Spinal cord (tissue), 10 donors: ENCODE results near the gene EFNA5. TPM values are rescaled to one million over a fixed set of nuclear protein-coding genes. Genes with fewer than 3 reads are reported as not detected.

ENCODE experiments used
- DNase-seq, 6 donors: peaks; one replicate each; pipeline versions ENCODE4 v3.0.0 to v3.0.0-alpha.2; 2013 to 2015; ENCODE audit warnings: low spot score in 6 of 6, low read depth in 4 of 6
- H3K27ac ChIP-seq: one replicate; pipeline ENCODE4 v1.5.1; 2013; ENCODE audit warnings: low read depth, low read length, control low read depth
- H3K27me3 ChIP-seq: one replicate; pipeline ENCODE4 v1.6.1; 2013; ENCODE audit warnings: low read length; ENCODE audit not compliant: control insufficient read depth, insufficient read depth
- H3K36me3 ChIP-seq: one replicate; pipeline ENCODE4 v1.6.1; 2013; ENCODE audit warnings: low read length; ENCODE audit not compliant: control insufficient read depth, insufficient read depth
- H3K4me1 ChIP-seq: one replicate; pipeline ENCODE4 v1.6.1; 2013; ENCODE audit warnings: low read length; ENCODE audit not compliant: control insufficient read depth, insufficient read depth
- H3K4me3 ChIP-seq: one replicate; pipeline ENCODE4 v1.5.1; 2013; ENCODE audit warnings: low read depth, low read length, control low read depth
- H3K9me3 ChIP-seq: one replicate; pipeline ENCODE4 v1.6.1; 2013; ENCODE audit warnings: low read length; ENCODE audit not compliant: control insufficient read depth, insufficient read depth
- WGBS: methylation state at CpG from one replicate; pipeline ENCODE4 v1.1.5; 2013; ENCODE audit warnings: missing lambda C conversion rate; ENCODE audit not compliant: insufficient coverage; 5-methylcytosine and 5-hydroxymethylcytosine counted together
- polyA plus RNA-seq, 2 donors: library from polyadenylated mRNA; unstranded; fragments of 120-200 nt; gene quantifications; one replicate each; pipeline ENCODE4 v1.2.1, GENCODE V29; 2013; ENCODE audit not compliant: insufficient read length in 2 of 2
- total RNA-seq, 2 donors: library from RNA; depleted of rRNA in 1 of 2; stranded (reverse); fragments of 120-200 nt in 1 of 2; fragments of >200 nt in 1 of 2; gene quantifications; one replicate each; pipeline versions ENCODE4 v1.2.3 to v1.2.4, GENCODE V29; 2013 to 2014
- donor health status: healthy.

Gene EFNA5
- total and polyA plus RNA-seq, 4 donors, result 11.7 to 17.7 (median 17.1) TPM

- no peak overlapping the region for H3K4me3 ChIP-seq
- DNase-seq, result peak in 1 of 6 donors; percentile 59
- H3K4me1 ChIP-seq, result no peaks in the 10 kb centered on the region
- no peaks in the 10 kb centered on the region for H3K36me3 ChIP-seq
- H3K27me3 ChIP-seq, result no peaks in the 10 kb centered on the region
- 33% methylated on average over 1 of the region's 6 CpGs for WGBS
- H3K9me3 ChIP-seq, result no peaks in the 10 kb centered on the region
- H3K27ac ChIP-seq, result no peak overlapping the region
Observed at GRCh38 chr5:107519900-107520354, 150.8 kb downstream of the EFNA5 start.

- no peaks in the 10 kb centered on the region for H3K36me3 ChIP-seq
- H3K9me3 ChIP-seq, result no peaks in the 10 kb centered on the region
- no CpG with 5 or more reads among the region's 2 CpGs for WGBS
- no peak overlapping the region for H3K27ac ChIP-seq
- H3K4me1 ChIP-seq, result no peaks in the 10 kb centered on the region
- no peaks in the 10 kb centered on the region for H3K27me3 ChIP-seq
- DNase-seq, result no peak
- no peak overlapping the region for H3K4me3 ChIP-seq
Observed at GRCh38 chr5:107518616-107519015, 152.1 kb downstream of the EFNA5 start.

GRCh38 chr5:107518190-107518589 lies 152.5 kb downstream of the EFNA5 start:
- Histone ChIP-seq H3K27me3 (no peaks in the 10 kb centered on the region), H3K4me1 (no peaks in the 10 kb centered on the region), H3K27ac (no peak overlapping the region), H3K9me3 (no peaks in the 10 kb centered on the region), H3K36me3 (no peaks in the 10 kb centered on the region), H3K4me3 (no peak overlapping the region)
- WGBS, result 38% methylated on average over 5 of the region's 6 CpGs
- DNase-seq, result no peak

GRCh38 chr5:107517185-107518033 lies 153.3 kb downstream of the EFNA5 start:
- no peak overlapping the region for H3K27ac ChIP-seq
- no peaks in the 10 kb centered on the region for H3K9me3 ChIP-seq
- H3K4me1 ChIP-seq, result peaks cover 3% of the 10 kb centered on the region
- no peaks in the 10 kb centered on the region for H3K36me3 ChIP-seq
- no peaks in the 10 kb centered on the region for H3K27me3 ChIP-seq
- no peak overlapping the region for H3K4me3 ChIP-seq
- no peak for DNase-seq
- no CpG with 5 or more reads among the region's 10 CpGs for WGBS

GRCh38 chr5:107516452-107517184 lies 154.1 kb downstream of the EFNA5 start:
- no CpG with 5 or more reads among the region's 3 CpGs for WGBS

GRCh38 chr5:107515521-107516080 lies 155.1 kb downstream of the EFNA5 start:
- DNase-seq, result no peak
- Histone ChIP-seq H3K4me1 (peaks cover 3% of the 10 kb centered on the region), H3K9me3 (no peaks in the 10 kb centered on the region), H3K4me3 (no peak overlapping the region), H3K27me3 (no peaks in the 10 kb centered on the region), H3K36me3 (no peaks in the 10 kb centered on the region), H3K27ac (no peak overlapping the region)
- WGBS, result 100% methylated on average over 4 of the region's 7 CpGs

More at GRCh38 chr5:107516452-107517184, 154.1 kb downstream of the EFNA5 start:
- no peak overlapping the region for H3K27ac ChIP-seq
- H3K27me3 ChIP-seq, result no peaks in the 10 kb centered on the region
- no peaks in the 10 kb centered on the region for H3K36me3 ChIP-seq
- no peak overlapping the region for H3K4me3 ChIP-seq
- no peaks in the 10 kb centered on the region for H3K9me3 ChIP-seq
- no peak for DNase-seq
- peaks cover 3% of the 10 kb centered on the region for H3K4me1 ChIP-seq

- Histone ChIP-seq H3K4me3 (no peak overlapping the region), H3K4me1 (peaks cover 3% of the 10 kb centered on the region), H3K27me3 (no peaks in the 10 kb centered on the region), H3K27ac (no peak overlapping the region), H3K9me3 (no peaks in the 10 kb centered on the region), H3K36me3 (no peaks in the 10 kb centered on the region)
- DNase-seq, result no peak
- no CpG with 5 or more reads among the region's 2 CpGs for WGBS
Observed at GRCh38 chr5:107514305-107514704, 156.4 kb downstream of the EFNA5 start.

GRCh38 chr5:107513337-107514085 lies 157.2 kb downstream of the EFNA5 start:
- Histone ChIP-seq H3K4me3 (no peak overlapping the region), H3K36me3 (no peaks in the 10 kb centered on the region), H3K9me3 (no peaks in the 10 kb centered on the region), H3K27ac (no peak overlapping the region), H3K4me1 (peaks cover 3% of the 10 kb centered on the region), H3K27me3 (no peaks in the 10 kb centered on the region)
- peak in 1 of 6 donors; percentile 23 for DNase-seq
- WGBS, result 40% methylated on average over 2 of the region's 10 CpGs

- no peak overlapping the region for H3K4me3 ChIP-seq
- peaks cover 3% of the 10 kb centered on the region for H3K4me1 ChIP-seq
- H3K9me3 ChIP-seq, result no peaks in the 10 kb centered on the region
- H3K36me3 ChIP-seq, result no peaks in the 10 kb centered on the region
- H3K27me3 ChIP-seq, result no peaks in the 10 kb centered on the region
- DNase-seq, result no peak
- H3K27ac ChIP-seq, result no peak overlapping the region
- WGBS, result 47% methylated on average over 3 of the region's 3 CpGs
Observed at GRCh38 chr5:107512029-107512428, 158.7 kb downstream of the EFNA5 start.
